B cell (primary cell): ENCODE data around the gene ACTRT3. TPM values are rescaled to one million over a fixed set of nuclear protein-coding genes. Genes with fewer than 3 reads are reported as not detected.

Experiments
- ATAC-seq: fragments of 200-7000 bp; cut with Tn5 transposase; one replicate; pipeline ENCODE4 v1.10.0; 2021; ENCODE audit warnings: low read depth, mild to moderate bottlenecking, moderate number of reproducible peaks, moderate library complexity
- CTCF ChIA-PET: fragments of 350-600 bp; sonication (Branson Sonifier 250); formaldehyde crosslinking; loops from one replicate; lab custom pipeline; 2021; ENCODE audit warnings: antibody characterized with exemption, inconsistent platforms; lab: Charles Lee
- POLR2A ChIA-PET: fragments of 350-600 bp; sonication (Branson Sonifier 250); formaldehyde crosslinking; loops from one replicate; lab custom pipeline; 2021; ENCODE audit warnings: antibody characterized with exemption; lab: Charles Lee
- DNase-seq: peaks from one replicate; pipeline ENCODE4 v3.0.0; 2013
- H2AFZ ChIP-seq: 2 replicates; pipeline ENCODE4 v1.6.1; 2012; ENCODE audit warnings: mild to moderate bottlenecking, low read depth, low read length; ENCODE audit not compliant: insufficient read depth, poor library complexity, severe bottlenecking
- H3K27ac ChIP-seq, 2 donors: 1 replicate in 1 of 2; 2 replicates in 1 of 2; pipeline ENCODE4 v1.5.1; 2012 to 2013; ENCODE audit warnings: low read length in 2 of 2, mild to moderate bottlenecking in 2 of 2, moderate library complexity in 1 of 2
- H3K27me3 ChIP-seq, 4 experiments: fragments of 200-600 bp in 1 of 4; sonication (generic) in 1 of 4; replicated peaks in 1 of 4; 1 replicate in 2 of 4; 2 replicates in 2 of 4; pipeline versions ENCODE4 v1.6.1 to v1.7.0; 2013 to 2016; ENCODE audit warnings: low read length in 3 of 4, mild to moderate bottlenecking in 2 of 4, mixed read lengths in 1 of 4, moderate library complexity in 1 of 4; ENCODE audit not compliant: insufficient read depth in 4 of 4, control insufficient read depth in 3 of 4; ENCODE audit errors: control extremely low read depth in 1 of 4
- H3K36me3 ChIP-seq, 2 experiments: replicated peaks in 1 of 2; 1 replicate in 1 of 2; 2 replicates in 1 of 2; pipeline versions ENCODE4 v1.6.1 to v1.7.1; 2013; ENCODE audit warnings: low read length in 1 of 2; ENCODE audit not compliant: insufficient read depth in 2 of 2, control insufficient read depth in 1 of 2; ENCODE audit errors: control extremely low read depth in 1 of 2, extremely low read depth in 1 of 2
- H3K4me1 ChIP-seq, 2 donors: fragments of 200-600 bp in 1 of 2; sonication (generic) in 1 of 2; 1 replicate in 1 of 2; 2 replicates in 1 of 2; pipeline versions ENCODE4 v1.5.1 to v1.6.1; 2013 to 2017; ENCODE audit warnings: low read length in 2 of 2; ENCODE audit not compliant: control insufficient read depth in 2 of 2, insufficient read depth in 2 of 2
- H3K4me2 ChIP-seq: replicated peaks from 2 replicates; pipeline ENCODE3; 2012; ENCODE audit warnings: mild to moderate bottlenecking, low read depth, low read length; ENCODE audit not compliant: poor library complexity, severe bottlenecking
- H3K4me3 ChIP-seq, 5 experiments: fragments of 200-600 bp in 1 of 5; sonication (generic) in 1 of 5; 1 replicate in 3 of 5; 2 replicates in 2 of 5; pipeline versions ENCODE4 v1.5.1 to v1.7.0; 2011 to 2016; ENCODE audit warnings: low read length in 4 of 5, mild to moderate bottlenecking in 4 of 5, low read depth in 2 of 5, control low read depth in 1 of 5, moderate library complexity in 1 of 5; ENCODE audit not compliant: insufficient read depth in 1 of 5; ENCODE audit errors: control extremely low read depth in 1 of 5, extremely low read depth in 1 of 5
- H3K79me2 ChIP-seq: fragments of 200-600 bp; sonication (generic); one replicate; pipeline ENCODE4 v1.6.0; 2016; ENCODE audit warnings: low read length; ENCODE audit not compliant: control insufficient read depth, insufficient read depth
- H3K9ac ChIP-seq: fragments of 200-600 bp; sonication (generic); 2 replicates; pipeline ENCODE4 v1.6.1; 2017; ENCODE audit warnings: mild to moderate bottlenecking, low read length, moderate library complexity
- H3K9me3 ChIP-seq, 3 donors: one replicate each; pipeline versions ENCODE4 v1.6.1 to v1.7.1; 2013; ENCODE audit warnings: low read length in 2 of 3; ENCODE audit not compliant: control insufficient read depth in 2 of 3, insufficient read depth in 1 of 3; ENCODE audit errors: control extremely low read depth in 1 of 3
- H4K20me1 ChIP-seq: 2 replicates; pipeline ENCODE4 v1.6.0; 2012; ENCODE audit warnings: mild to moderate bottlenecking, low read length; ENCODE audit not compliant: insufficient read depth, control insufficient read depth, poor library complexity, severe bottlenecking
- H3K27ac Mint-ChIP-seq: one replicate; pipeline ENCODE4 v1.8.0; 2021; ENCODE audit warnings: mixed read lengths
- H3K27me3 Mint-ChIP-seq: one replicate; pipeline ENCODE4 v1.8.0; 2021; ENCODE audit warnings: mixed read lengths
- H3K4me1 Mint-ChIP-seq: one replicate; pipeline ENCODE4 v1.8.0; 2021; ENCODE audit warnings: mixed read lengths
- H3K4me3 Mint-ChIP-seq: one replicate; pipeline ENCODE4 v1.8.0; 2021; ENCODE audit warnings: mixed read lengths
- H3K9me3 Mint-ChIP-seq: one replicate; pipeline ENCODE4 v1.8.0; 2022; ENCODE audit warnings: mixed read lengths; ENCODE audit not compliant: insufficient read depth
- EZH2 ChIP-seq: IDR thresholded peaks from 2 replicates; pipeline ENCODE4 v1.6.1; 2012; ENCODE audit warnings: borderline replicate concordance, low read depth, mild to moderate bottlenecking, moderate library complexity, low read length; ENCODE audit not compliant: insufficient read depth, poor library complexity, severe bottlenecking
- WGBS: methylation state at CpG from one replicate; pipeline ENCODE4 v1.1.5; 2013; ENCODE audit warnings: missing lambda C conversion rate; ENCODE audit not compliant: insufficient coverage; 5-methylcytosine and 5-hydroxymethylcytosine counted together
- intact Hi-C: fragments of 100-400 bp; cut with micrococcal nuclease; formaldehyde crosslinking; loops from one replicate; pipeline ENCODE4 v1.10.0; 2022
- polyA plus RNA-seq: library from polyadenylated mRNA; depleted of rRNA; stranded (reverse); fragments of >200 nt; gene quantifications from 2 replicates; pipeline ENCODE4 v1.2.3, GENCODE V29; 2012
- total RNA-seq, 2 donors: library from RNA; stranded (reverse); fragments of 120-200 nt in 1 of 2; gene quantifications; 1 replicate in 1 of 2; 2 replicates in 1 of 2; pipeline versions ENCODE4 v1.2.3 to v1.2.4, GENCODE V29; 2013 to 2022
- TF ChIP-seq, protein P1 (sequence below): fragments of 200-600 bp; IDR thresholded peaks from one replicate; pipeline ENCODE4 v1.8.0; 2022; ENCODE audit warnings: antibody characterized with exemption, mild to moderate bottlenecking

ACTRT3 gene
- total and polyA plus RNA-seq, 2 donors (not counting 1 experiment from before 2014, with no cell fraction given), result 0.18 to 0.37 TPM

DNA sequence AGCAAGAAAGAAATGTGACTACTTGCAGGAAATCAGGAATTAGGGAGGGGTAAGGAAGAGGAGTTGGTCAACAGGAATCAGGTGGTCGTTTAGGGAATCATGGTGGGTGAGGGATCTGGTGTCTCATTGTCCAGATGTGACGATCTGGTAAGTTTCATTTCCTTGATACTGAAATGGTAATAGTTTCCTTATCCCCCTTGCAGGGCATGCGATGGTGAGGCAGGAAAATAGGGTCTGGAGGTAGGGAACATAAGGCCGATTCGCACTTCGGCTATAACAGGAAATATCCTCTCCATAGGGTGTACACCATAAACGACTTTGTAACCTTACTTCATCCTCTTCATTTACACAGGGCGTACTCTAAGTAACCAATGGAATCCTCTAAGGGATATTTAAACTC, 43.9 kb upstream of the ACTRT3 start:
- intact Hi-C loops, result loop anchor here (1.0 to 5.0 kb wide), 7 partner anchors 23 to 224 kb away; partner anchors contain the start of genes GPR160, MYNN, SEC62 and TERC
- no peak for TF ChIP-seq EZH2
- TF ChIP-seq, protein P1, sequence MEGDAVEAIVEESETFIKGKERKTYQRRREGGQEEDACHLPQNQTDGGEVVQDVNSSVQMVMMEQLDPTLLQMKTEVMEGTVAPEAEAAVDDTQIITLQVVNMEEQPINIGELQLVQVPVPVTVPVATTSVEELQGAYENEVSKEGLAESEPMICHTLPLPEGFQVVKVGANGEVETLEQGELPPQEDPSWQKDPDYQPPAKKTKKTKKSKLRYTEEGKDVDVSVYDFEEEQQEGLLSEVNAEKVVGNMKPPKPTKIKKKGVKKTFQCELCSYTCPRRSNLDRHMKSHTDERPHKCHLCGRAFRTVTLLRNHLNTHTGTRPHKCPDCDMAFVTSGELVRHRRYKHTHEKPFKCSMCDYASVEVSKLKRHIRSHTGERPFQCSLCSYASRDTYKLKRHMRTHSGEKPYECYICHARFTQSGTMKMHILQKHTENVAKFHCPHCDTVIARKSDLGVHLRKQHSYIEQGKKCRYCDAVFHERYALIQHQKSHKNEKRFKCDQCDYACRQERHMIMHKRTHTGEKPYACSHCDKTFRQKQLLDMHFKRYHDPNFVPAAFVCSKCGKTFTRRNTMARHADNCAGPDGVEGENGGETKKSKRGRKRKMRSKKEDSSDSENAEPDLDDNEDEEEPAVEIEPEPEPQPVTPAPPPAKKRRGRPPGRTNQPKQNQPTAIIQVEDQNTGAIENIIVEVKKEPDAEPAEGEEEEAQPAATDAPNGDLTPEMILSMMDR, result no peak
- peak overlapping the region; percentile 91 for H2AFZ ChIP-seq
- Mint-ChIP-seq H3K27me3 (no peaks in the 10 kb centered on the region), H3K27ac (peak overlapping the region; percentile 93), H3K4me1 (peaks cover 36% of the 10 kb centered on the region), H3K9me3 (no peaks in the 10 kb centered on the region), H3K4me3 (peak overlapping the region; percentile 87)
- H3K9ac ChIP-seq, result peak overlapping the region; percentile 66
- ChIA-PET CTCF (interaction anchor here (0.9 to 2.3 kb wide), 13 partner anchors 10 to 202 kb away, joined by 3 to 13 read pairs (median 4); partner anchors contain the start of genes MYNN and SEC62), POLR2A (interaction anchor here (0.8 to 2.0 kb wide), 4 partner anchors 33 to 154 kb away, joined by 3 to 9 read pairs (median 4); partner anchors contain the start of genes MYNN and SEC62)
- no peaks in the 10 kb centered on the region for H4K20me1 ChIP-seq
- no peaks in the 10 kb centered on the region for H3K27me3 ChIP-seq
- no peak for ATAC-seq
- H3K36me3 ChIP-seq, result no peaks in the 10 kb centered on the region
- H3K4me3 ChIP-seq, result peak overlapping the region; percentile 66 to 79 (median 69)
- peak overlapping the region; percentile 46 to 77 for H3K27ac ChIP-seq
- 15% methylated on average over 4 of the region's 8 CpGs for WGBS
- peaks cover 0 to 6% (median 6%) of the 10 kb centered on the region in 3 donors for H3K9me3 ChIP-seq
- H3K4me1 ChIP-seq, result peaks cover 23 to 28% of the 10 kb centered on the region in 2 donors
- no peak for DNase-seq
- H3K79me2 ChIP-seq, result no peaks in the 10 kb centered on the region
- peak overlapping the region; percentile 82 for H3K4me2 ChIP-seq
